Neural progenitor cell (in vitro differentiated cells): ENCODE data around the gene GPR68.

Experiments
- CTCF ChIP-seq: fragments of 200-600 bp; sonication (generic); IDR thresholded peaks from 2 replicates; pipeline ENCODE4 v1.5.1; 2017; ENCODE audit warnings: antibody characterized with exemption, mild to moderate bottlenecking
- EZH2phosphoT487 ChIP-seq: fragments of 200-600 bp; sonication (generic); IDR thresholded peaks from 2 replicates; pipeline ENCODE4 v1.6.1; 2017; ENCODE audit warnings: antibody characterized with exemption

DNA sequence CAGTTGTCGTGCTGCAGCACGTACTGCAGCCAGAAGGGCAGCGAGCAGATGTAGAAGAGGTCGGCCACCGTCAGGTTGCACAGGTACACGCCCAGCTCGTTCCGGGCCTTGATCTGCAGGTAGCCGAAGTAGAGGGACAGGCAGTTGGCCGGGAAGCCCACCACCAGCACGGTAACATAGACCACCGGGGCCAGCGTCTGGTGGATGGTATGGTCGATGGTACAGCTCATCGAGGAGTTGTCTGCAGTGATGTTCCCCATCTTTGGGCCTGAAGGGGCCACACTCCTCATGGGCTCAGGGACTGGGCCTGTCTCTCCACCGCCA lies 9.8 kb downstream of the GPR68 start:
- TF ChIP-seq EZH2phosphoT487 = no peak
- no peak for TF ChIP-seq CTCF
